ENCODE results near the gene SNX3. TPM values are rescaled to one million over a fixed set of nuclear protein-coding genes. Genes with fewer than 3 reads are reported as not detected.

Gene SNX3
- total RNA-seq, 2 donors from 2014 or later = 49.1 to 76.5 TPM

DNA sequence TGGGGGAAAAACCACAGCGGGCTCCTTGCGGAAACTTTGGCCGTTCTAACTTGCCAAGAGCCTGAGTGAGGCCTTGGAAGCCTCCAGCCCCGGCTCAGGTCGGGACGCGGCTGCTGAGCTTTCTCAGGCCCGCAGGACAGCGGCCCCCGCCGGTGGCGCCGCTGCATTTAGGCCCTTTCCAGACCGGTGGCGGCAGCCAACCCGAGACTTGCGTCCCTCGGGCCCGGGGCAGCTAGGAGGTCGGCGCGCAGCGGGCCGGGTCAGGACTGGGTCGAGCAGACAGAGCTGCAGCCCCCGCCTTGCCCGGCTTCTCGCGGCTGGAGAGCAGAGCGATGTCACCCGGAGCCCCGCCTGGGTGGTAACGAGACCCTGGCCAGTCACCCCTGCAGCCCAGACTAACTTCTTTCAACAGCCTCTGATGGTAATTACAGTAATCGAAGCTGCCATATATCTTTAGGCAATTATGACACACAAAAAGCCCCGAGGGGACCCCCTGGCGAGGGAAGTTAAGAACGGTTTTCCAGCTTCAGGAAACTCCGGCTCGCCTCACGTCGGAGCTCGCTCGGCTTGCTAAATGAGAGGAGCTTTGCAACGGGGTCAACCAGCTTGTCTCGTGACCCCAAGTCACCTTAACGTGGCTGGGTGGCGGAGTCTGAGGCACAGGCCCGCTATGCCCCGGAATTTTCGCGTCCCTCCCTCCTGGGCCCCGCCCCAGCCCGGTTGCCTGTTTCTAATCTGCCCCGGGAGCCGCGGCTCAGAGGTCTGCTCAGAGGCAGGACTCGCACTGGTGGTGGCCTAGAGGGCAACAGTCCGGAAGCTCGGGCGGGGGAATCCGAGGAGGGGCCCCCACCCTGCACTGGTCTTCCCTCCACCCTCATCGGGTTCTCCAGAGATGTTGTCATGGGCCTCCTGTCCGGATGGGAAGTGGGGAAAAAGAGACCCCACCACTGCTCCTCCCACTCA, 92.1 kb downstream of the SNX3 start:
- peak; percentile 26 to 43 for ATAC-seq
- H3K27ac Mint-ChIP-seq = no peak overlapping the region
- DNase-seq (ENCODE audit: low spot score in 2 of 2) = peak in 1 of 2 donors; percentile 33

DNA sequence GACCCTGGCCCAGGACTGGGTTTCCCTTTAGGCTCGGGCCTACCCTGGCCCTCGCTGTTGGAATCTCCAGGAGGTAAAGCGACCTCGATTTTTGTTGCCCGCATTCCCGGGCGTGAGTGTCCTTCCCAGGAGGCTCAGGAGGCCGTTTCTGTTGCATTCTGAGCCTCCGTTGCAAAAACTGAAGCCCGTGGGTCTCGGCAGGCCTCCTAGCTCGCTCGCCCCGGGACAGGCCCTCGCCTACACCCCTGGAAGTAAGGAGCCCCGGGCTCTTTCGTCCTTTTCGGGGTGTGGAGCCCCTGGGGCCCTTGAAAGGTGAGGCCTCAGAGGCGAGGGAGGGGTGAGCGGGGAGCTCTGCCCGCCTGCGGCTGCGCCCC, 92.8 kb downstream of the SNX3 start:
- peak; percentile 6 to 29 for ATAC-seq
- DNase-seq (ENCODE audit: low spot score in 2 of 2) = peak in 1 of 2 donors; percentile 24
- Mint-ChIP-seq H3K9me3 (no peaks in the 10 kb centered on the region), H3K36me3 (peaks cover 0 to 14% of the 10 kb centered on the region in 2 donors), H3K27ac (no peak overlapping the region)

More for the DNA sequence above, 92.1 kb downstream of the SNX3 start:
- Mint-ChIP-seq H3K9me3 (no peaks in the 10 kb centered on the region), H3K36me3 (peaks cover 0 to 10% of the 10 kb centered on the region in 2 donors)

DNA sequence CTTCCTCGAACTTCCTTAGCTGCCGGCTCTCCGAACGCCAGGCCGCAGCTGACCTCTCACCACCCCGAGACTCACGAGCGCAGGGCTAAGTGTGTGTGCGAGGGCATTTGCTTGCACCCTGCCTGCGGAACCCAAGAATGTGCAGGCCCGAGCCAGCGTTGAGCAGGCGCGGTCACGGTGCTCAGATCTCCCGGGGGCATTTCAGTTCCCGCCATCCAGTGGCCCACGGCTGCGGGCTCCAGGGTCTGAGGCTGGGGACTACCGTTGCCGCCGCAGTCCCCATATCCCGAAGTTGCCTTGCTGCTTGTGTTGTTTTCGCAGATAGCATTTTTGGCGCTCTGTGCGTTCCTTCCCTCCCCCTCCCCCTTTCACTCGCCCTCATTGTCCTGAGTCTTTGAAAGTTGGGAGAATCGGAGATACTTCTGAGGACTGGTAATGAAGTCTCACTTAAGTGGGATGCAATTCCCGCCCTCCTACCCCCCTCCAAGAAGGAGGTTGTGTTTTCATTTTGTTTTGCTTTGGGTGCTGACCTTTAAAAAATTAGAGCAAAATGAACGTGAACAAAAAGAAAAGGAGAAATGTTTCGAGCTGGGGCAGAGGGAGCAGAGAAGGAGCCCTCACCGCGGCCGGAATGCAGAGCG, 93.3 kb downstream of the SNX3 start:
- no peak for DNase-seq (ENCODE audit: low spot score in 2 of 2)
- Mint-ChIP-seq H3K27ac (peak overlapping the region in 1 of 2 donors; percentile 85), H3K36me3 (peaks cover 0 to 14% of the 10 kb centered on the region in 2 donors), H3K9me3 (no peaks in the 10 kb centered on the region)
- no peak for ATAC-seq

DNA sequence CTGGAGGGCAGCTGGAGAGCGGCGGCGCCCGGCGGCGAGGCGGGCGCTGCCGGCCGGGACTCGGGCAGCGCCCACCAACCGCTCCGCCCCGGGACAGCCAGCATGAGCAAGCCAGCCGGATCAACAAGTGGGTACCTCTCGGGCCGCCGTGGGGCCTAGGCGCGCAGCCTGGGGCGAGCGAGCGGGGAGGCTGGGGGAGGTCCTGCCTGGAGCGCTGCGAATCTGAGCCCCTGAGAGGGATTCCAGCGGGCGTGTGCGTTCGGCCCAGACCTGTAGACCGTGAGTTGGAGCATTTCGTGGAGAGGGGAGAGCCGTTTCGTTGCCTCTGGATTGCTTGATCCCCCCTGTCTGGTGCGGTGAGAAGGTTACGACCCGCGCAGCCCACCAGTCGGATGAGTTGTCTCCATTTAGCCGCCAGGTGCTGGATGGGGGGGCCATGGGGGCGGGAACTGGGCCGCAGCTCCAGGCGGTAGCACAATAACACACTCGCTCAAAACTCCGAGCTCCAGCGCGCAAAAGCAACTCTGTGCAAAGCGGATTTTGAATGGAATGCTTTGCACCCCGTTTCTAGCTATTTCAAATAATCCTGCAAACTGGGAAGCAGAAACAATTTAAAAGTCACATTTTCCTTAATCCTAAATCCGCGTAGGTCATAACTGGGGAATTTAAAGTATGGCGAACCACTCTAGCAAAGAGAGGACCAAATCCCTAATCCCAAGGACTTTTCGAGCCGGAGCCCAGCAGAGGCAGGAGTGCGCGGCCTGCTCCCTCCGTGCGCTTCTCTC, 94.0 kb downstream of the SNX3 start:
- Mint-ChIP-seq H3K36me3 (peaks cover 0 to 14% of the 10 kb centered on the region in 2 donors), H3K27ac (peak overlapping the region in 1 of 2 donors; percentile 85), H3K9me3 (no peaks in the 10 kb centered on the region)
- ATAC-seq = no peak
- DNase-seq (ENCODE audit: low spot score in 2 of 2) = no peak

DNA sequence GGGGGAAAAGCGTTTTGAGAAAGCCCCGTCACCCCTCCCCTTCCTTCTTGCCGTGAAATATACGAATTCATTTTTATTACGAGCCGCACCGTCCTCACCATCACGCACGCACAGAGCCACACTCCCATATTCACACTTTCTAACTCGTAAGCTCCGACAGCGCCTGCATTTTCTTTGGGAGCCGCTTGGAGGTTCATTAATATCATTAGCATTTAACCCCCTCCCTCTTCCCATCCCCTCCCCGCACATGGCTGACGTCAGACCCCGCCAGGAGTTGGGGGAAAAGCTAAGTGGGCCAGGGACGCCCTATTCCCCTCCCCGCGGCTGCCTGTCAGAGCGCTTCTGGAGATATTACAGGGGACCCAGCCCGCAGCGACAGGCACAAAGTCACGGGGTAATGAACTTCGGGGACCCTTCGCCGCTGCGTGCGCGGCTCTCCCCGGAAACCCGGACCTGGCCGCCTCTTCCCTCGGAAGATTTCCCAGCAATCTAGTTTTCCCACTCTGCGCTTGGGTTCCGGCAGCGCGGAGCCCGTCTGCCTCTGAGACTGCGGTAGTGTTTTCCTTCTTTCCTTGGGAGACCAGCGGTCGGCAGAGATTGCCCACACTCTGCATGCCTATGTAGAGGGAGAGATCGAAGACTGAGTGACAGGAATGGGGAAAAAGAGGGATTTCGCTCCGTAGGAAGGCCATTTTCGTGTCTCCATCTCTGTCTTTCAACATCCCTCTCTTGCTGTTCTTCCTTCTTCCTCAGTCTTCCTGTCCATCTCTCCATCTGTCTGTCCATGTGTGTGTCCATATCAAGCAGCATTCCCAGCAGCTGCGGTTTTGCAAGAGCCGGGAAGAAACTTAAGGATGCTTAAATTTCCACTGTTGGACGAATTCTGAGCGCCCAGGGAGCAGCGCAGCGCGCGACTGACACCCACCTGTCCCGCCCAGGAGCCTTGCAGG, 94.9 kb downstream of the SNX3 start, which contains the start of gene NR2E1:
Gene NR2E1 (plus strand): TSS at position 309 of the 950 bp plus-strand sequence. CDS start 744 bp downstream, outside the sequence.
- peak in 1 of 2 donors; percentile 17 for DNase-seq (ENCODE audit: low spot score in 2 of 2)
- peaks cover 0 to 14% of the 10 kb centered on the region in 2 donors for H3K36me3 Mint-ChIP-seq
- ATAC-seq = no peak
- no peaks in the 10 kb centered on the region for H3K9me3 Mint-ChIP-seq
- peak within 1 kb of the TSS in 1 of 2 donors; percentile 95 for H3K27ac Mint-ChIP-seq

DNA sequence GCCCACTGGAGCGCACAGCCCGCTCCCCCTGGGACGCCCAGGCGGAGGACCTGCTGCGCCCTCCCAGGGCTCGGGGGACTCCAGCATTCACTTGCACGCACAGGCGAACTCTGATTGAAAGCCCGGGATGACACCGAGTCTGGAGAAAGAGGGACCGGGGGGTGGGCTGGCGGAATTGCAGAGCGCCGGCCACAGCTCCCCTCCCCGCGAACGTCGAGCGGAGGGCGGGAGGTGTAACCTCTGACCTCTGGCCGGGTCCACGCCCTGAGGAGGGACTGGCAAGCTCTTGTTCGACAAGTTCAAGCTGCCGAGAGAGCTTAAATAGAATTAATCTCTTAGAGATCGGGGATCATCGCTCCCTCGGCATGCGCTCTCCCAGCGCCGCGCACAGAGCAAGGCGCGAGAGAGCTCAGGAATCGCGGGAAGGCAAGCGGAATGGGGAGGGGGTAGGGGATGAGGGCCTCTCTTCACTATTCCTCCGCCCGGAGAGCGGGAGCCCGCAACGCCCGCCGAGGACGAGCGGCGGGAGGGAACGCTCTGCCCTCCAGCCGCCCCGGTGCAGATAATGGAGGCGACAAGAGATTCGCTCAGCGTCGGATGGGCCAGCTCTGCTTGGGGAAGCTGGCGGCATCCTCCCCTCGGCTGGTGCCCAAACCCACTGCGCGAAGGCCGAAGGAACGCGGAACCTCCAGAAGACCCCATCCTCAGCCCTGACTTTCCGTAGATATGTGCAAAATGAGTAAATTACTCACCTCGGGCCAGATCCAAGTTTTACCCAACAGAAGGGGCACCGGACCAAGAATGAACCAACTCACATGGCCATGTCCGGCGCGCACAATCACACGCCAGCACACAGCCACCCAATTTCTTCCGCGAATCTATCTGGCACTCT, 95.8 kb downstream of the SNX3 start:
- no peaks in the 10 kb centered on the region for H3K9me3 Mint-ChIP-seq
- H3K27ac Mint-ChIP-seq = peak overlapping the region in 1 of 2 donors; percentile 95
- ATAC-seq = no peak
- no peak for DNase-seq (ENCODE audit: low spot score in 2 of 2)
- H3K36me3 Mint-ChIP-seq = peaks cover 0 to 14% of the 10 kb centered on the region in 2 donors

DNA sequence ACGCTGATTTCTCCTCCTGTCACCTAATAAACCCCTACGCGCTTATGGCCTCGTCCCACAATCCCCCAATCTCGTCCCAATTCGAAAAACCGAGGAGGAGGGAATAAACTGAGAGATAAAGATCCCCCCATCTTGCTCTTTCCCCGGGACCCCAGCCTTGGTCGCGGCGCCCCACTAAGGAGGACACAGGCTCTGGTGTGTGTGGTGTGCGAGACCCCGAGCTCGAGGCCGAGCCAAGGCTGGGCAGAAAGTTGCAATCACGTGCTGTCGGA, 96.4 kb downstream of the SNX3 start:
- H3K27ac Mint-ChIP-seq = peak overlapping the region in 1 of 2 donors; percentile 81
- peaks cover 0 to 14% of the 10 kb centered on the region in 2 donors for H3K36me3 Mint-ChIP-seq
- ATAC-seq (no peak), DNase-seq (ENCODE audit: low spot score in 2 of 2) (no peak)
- no peaks in the 10 kb centered on the region for H3K9me3 Mint-ChIP-seq

DNA sequence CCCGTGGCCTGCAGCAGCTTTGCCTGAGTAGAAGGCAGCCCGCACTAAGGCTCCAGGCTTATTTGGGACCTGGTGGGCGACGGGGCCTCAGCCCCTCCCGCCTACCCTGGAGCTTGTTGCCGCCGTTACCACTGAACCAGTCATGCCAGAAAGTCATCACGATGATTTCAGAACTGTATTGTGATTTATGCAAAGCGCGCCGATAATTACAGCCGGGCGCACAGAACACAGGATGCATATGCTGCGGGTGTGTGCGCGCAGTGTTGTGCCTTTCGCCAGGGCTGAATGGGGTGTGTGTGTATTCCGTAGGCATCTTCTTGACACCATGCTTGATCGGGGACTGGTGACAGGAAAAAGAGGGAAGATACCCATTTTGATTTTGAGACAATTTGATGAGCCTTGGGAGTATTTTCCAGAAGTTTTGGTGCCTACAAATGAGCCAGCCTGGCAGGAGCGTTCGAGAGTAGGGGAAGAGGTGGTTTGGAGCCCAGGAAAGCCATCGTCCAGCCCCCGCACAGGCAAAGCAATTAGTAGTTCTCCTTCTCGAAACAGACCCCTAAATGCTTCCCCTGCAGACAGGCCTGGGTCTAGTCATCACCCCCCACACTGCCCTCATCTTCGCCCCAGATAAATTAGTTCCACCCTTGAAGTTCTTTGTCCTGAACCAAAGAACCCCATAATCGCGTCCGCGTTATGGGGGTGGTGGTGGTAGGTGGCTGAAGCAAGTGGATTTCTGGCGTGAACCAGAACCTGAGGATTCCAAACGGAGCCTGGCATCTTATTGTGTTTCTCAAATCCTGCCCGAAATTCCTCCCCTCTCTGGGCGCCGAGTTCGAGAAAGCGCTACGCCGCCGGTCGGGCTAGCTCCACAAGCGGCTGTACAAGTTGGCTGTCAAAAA, 96.9 kb downstream of the SNX3 start:
- H3K36me3 Mint-ChIP-seq = peaks cover 0 to 10% of the 10 kb centered on the region in 2 donors
- no peak for DNase-seq (ENCODE audit: low spot score in 2 of 2)
- H3K9me3 Mint-ChIP-seq = no peaks in the 10 kb centered on the region
- peak overlapping the region in 1 of 2 donors; percentile 90 for H3K27ac Mint-ChIP-seq
- peak in 1 of 2 donors; percentile 25 for ATAC-seq

DNA sequence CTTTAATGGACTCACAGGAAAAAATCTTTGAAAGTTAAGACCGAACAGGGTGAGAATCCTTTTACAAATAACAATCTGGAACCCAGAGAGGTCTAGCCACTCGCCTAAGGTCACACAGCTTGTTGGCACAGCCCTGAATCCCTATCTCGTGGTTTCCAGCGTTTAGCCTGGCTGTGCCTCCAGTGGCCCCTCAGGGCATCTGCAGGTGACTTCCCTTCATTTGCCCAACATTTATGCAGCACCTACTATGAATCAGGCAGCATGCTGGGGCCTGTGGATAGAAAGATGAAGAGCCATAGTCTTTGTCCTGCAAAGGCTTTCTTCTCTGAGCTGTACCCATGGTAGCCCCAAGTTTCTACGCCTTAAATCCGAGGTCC, 97.6 kb downstream of the SNX3 start:
- ATAC-seq = peak in 1 of 2 donors; percentile 48
- no peaks in the 10 kb centered on the region for H3K9me3 Mint-ChIP-seq
- peaks cover 1 to 13% of the 10 kb centered on the region in 2 donors for H3K36me3 Mint-ChIP-seq

DNA sequence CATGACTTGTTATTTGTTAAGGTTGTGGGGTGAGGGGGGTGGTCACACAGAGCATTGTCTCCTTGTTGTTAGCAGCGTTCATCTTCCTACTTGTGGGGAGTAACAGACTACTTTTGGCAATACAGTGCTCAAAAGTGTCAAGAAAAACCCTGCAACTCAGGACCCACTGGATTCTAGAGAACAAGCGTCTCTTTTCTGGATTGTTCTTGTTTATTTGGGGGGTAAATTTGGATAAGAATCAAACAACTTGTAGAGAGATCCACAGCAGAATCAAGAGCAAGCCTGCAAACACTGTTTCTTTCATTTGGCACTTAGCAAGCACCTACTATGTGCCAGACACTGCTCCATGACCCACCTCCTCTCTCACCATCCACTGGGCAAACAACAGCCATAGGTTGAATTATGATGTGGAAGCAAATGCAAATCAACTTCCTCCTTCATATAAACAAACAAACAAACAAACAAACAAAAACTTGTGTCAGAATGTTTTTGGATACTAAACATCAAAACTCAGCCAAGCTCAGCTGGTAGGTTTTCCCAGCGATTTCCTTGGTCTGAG, 99.0 kb downstream of the SNX3 start:
- ATAC-seq (no peak), DNase-seq (ENCODE audit: low spot score in 2 of 2) (no peak)
- Mint-ChIP-seq H3K27ac (no peak overlapping the region), H3K9me3 (no peaks in the 10 kb centered on the region), H3K36me3 (peaks cover 6 to 12% of the 10 kb centered on the region in 2 donors)

More for the DNA sequence above, 97.6 kb downstream of the SNX3 start:
- H3K27ac Mint-ChIP-seq = no peak overlapping the region
- DNase-seq (ENCODE audit: low spot score in 2 of 2) = no peak

Other genes starting within 250 kb of the SNX3 start
- 10 to 100 TPM in 1 of 2 donors, 1 to 10 TPM in 1; 5.4 to 22.2 TPM for gene OSTM1, start 186.3 kb downstream of the SNX3 start, total RNA-seq
- not detected for gene NR2E1, start 95.0 kb downstream of the SNX3 start, total RNA-seq
- gene AFG1L, start 34.0 kb upstream of the SNX3 start, total RNA-seq = 1 to 10 TPM; 3.4 to 6.5 TPM

Data from activated naive CD4-positive, alpha-beta T cell treated with anti-CD3 and anti-CD28 coated beads, Interleukin-2, amount 50 U/mL, for 72 hours (primary cell).